CD1c-positive myeloid dendritic cell (primary cell): ENCODE results near the gene USO1.
"Not testable (repeated sequence)": the region's sequence is repeated elsewhere in the genome, so short reads cannot be mapped to it uniquely, and the experiment has no call there.

ENCODE experiments used
- DNase-seq: peaks from one replicate; pipeline ENCODE4 v3.0.0-alpha.2; 2016; ENCODE audit errors: extremely low spot score

USO1 gene, protein sequence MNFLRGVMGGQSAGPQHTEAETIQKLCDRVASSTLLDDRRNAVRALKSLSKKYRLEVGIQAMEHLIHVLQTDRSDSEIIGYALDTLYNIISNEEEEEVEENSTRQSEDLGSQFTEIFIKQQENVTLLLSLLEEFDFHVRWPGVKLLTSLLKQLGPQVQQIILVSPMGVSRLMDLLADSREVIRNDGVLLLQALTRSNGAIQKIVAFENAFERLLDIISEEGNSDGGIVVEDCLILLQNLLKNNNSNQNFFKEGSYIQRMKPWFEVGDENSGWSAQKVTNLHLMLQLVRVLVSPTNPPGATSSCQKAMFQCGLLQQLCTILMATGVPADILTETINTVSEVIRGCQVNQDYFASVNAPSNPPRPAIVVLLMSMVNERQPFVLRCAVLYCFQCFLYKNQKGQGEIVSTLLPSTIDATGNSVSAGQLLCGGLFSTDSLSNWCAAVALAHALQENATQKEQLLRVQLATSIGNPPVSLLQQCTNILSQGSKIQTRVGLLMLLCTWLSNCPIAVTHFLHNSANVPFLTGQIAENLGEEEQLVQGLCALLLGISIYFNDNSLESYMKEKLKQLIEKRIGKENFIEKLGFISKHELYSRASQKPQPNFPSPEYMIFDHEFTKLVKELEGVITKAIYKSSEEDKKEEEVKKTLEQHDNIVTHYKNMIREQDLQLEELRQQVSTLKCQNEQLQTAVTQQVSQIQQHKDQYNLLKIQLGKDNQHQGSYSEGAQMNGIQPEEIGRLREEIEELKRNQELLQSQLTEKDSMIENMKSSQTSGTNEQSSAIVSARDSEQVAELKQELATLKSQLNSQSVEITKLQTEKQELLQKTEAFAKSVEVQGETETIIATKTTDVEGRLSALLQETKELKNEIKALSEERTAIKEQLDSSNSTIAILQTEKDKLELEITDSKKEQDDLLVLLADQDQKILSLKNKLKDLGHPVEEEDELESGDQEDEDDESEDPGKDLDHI

DNA sequence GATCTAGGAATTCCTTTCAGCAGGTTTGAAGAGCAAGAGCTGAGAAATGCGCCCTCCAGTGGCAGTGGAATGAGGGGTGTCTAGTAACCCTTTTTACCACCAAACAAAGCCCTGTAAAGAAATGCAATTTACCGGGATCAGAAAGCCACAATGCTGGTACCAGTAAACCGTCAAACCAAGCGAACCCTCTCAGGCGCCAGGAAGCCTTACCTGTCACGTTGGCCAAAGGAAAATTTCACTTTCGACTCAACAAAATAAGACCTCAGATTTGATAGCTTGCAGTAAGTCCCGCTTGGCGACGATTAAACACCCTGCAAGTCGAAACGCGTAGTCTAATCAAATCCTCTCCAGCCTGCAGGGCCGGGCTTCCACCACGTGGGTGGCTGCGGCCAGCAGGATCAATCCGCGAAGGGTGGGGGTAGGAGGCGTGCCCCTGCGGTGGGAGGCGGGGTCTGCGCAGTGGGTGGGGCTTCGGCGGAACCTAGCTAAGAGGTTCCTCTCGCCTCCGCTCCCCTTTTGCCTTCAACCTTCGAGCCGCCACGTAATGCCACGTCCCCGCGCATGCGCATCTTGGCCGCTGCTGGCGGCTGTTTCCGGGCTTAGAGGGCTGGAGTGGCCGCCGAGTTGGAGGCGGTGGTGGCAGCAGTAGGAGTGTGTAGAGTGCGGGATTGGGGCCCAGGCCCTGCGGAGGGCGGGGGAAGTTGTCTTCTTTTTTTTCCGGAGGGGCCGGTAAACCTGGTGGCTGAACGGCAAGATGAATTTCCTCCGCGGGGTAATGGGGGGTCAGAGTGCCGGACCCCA lies at the start of gene USO1:
Gene USO1 (plus strand): TSS at position 512 of the 801 bp plus-strand sequence. CDS start 243 bp downstream, at position 755.
- peak; percentile 100 for DNase-seq

DNA sequence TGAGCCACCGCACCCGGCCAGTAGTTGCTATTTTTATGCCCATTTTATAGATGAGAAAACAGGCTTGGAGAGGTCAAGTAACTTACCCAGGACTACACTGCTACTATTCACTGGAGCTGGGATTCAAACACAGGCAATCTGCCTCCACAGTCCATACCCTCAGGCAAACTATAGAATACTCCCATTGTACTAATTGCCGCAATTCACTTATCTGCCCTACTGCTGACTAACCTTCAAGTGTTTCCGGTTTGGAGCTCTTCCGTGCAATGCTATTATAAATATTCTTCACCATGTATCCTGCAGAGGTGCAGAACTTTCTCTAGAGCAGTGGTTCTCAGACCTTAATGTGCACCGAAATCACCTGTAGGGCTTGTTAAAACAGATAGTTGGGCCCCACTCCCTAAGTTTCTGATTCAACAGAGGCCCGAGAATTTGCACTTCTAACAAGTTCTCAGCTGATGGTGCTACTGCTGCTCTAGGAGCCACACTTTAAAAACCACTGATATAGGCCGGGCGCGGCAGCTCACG lies 49.3 kb upstream of the USO1 start:
- DNase-seq, result no peak

DNA sequence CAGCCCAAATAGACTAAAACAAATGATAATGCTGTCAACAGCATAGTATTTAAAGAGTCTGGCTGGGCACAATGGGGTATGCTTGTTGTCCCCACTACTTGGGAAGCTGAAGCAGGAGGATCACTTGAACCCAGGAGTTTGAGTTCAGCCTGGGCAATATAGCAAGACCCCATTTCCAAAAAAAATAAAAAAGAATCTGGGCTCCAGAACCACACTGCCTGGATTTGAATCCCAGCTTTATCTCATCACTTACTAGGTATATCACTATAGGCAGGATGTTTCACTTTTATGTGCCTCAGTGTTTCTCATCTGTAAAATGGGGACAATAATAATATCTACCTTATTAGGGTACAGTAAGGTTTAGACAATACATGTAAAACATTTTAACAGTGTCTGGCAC lies 45.9 kb upstream of the USO1 start:
- DNase-seq, result no peak

DNA sequence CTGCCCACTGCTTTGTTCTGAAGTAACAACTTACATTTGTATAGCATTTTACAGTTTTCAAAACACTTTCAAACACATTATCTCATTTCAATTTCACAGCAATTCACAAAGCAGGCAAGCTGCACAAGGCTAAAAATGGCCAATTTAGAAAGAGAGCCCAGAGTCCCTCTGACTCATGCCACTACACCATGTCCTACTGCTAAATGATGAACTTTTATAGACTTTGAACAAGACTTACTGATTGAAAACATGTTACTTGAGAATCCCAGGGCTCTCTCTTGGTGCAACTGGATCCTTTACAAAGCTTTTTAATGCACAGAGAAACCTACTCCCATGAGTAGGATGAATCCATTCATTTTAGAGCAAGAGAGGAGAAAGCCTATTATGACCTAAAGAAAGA lies 45.4 kb upstream of the USO1 start:
- DNase-seq, result no peak

DNA sequence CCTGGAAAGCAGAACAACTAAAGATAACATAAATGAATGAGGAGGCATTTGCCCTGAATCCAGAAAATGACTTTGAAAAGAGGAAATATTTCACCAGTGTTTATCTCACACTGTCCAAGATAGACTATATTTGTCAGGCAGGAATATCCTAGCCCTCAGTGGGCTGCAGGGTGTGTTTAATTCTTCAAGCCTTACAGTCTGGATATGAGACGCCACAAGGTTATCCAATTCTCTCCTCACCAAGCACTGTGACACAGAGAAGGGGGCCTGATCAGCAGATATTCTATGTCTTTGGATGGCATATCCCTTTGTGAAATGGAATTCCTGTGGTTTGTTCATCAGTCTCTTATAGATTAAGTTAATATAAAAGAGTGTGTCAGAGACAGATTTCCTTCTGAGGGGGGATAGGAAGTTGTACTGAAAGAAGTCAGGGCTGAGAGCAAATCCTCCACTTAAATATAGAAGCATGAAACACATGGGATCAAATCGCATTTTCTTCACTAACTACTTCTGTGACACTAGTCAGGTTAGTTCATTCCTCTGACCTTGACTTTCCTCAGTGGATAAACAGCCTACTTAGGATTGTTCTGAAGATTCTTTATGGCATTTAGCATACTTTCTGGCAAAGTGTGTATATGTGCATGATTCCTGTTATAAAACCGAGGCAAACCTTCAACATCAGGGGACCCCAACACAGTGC lies 44.4 kb upstream of the USO1 start:
- no peak for DNase-seq

DNA sequence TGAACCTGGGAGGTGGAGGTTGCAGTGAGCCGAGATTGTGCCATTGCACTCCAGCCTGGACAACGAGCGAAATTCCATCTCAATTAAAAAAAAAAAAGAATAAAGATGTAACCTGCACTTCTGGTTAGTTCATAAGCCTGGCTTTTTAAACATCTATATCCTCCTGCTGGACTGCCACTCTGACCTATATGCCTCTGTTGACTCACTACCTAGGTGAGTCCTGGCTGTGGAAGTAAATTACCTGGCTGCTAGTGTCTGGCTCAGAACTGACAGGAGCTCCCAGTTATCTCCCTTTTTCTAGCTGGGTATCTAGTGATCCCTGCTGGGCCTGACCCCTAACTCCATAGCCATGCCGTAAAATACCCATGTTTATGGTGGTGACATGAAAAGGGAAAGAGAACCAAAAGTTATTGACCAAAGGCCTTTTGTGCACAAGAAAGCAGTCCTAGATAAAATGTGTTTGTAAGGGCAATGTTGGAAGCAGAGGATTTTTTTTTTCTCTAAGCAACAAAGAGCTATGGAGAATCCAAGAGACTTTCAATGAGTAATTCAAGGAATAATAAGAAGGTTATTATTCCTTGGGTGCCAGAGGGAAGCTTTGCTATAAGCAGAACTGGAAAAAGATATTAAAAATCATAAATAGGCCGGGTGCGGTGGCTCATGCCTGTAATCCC lies 40.8 kb upstream of the USO1 start:
- no peak for DNase-seq

DNA sequence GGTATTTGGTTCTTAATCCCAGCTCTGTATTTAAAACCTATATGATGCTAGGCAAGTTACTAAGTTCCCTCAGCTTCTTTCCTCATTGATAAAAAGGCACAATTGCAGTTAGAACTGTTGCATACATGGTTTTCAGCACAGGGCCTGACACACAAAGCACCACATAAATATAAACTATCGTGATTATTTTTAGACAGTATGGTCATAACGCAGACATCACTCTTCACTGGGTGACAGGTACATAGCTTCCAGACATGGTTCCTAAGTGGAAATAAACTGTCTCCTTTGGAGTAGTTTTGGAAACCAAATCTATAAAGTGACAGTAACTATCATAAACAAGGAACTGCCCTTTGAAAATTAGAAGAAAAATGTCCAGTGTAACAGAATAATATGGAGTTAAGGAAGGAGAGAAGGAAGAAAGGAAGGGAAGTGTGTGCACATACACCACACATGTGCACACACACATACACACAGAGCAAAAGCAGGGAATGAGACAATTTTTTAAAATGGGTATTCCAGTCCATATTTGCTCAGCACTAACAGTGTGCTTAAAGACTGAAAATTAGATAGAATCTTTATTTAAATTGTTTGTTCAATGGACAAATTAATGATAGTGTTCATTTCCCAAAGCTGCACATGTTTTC lies 38.7 kb upstream of the USO1 start:
- no peak for DNase-seq

DNA sequence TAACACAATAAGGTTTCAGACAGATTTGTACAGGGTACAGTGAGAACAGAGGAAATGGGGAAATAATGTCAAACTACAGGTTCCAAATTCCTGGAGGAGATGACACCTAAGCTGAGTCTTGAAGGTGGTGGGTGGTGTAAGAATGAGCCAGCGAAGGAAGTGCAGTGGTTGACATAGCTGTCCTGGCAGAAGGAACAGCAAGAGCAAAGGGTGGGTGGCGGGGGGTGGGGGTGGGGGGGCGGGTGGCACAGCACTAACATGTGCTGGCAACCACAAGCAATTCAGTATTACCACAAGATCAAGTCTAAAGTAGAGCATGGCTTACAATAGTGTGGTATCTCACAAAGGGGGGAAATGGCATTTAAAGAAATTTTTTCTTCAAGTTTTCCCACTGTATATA lies 38.0 kb upstream of the USO1 start:
- DNase-seq, result peak; percentile 39

DNA sequence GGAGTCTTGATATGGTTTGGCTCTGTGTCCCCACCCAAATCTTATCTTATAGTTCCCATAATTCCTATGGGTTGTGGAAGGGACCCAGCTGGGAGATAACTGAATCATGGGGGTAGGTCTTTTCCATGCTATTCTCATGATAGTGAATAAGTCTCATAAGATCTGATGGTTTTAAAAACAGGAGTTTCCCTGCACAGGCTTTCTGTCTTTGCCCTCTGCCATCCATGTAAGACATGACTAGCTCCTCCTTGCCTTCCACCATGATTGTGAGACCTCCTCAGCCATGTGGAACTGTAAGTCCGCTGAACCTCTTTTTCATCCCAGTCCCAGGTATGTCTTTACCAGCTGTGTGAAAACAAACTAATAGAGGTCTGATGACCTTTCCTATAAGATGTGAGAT lies 37.3 kb upstream of the USO1 start:
- not testable (repeated sequence) for DNase-seq

DNA sequence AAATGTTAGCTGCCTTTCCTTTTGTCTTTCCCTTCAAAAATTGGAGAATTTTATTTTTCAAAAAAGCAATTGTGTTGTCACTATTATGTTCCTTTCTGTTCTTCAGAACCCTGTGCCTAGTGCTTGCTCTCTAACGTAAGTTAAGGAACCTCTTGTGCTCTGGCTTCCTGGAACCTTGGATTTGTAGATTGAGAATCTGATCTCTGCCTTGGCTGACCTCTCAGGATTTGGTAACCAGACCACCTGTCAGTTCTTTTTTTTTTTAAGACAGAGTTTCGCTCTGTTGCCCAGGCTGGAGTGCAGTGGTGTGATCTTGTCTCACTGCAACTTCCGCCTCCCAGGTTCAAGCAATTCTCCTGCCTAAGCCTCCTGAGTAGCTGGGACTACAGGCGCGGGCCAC lies 32.3 kb upstream of the USO1 start:
- DNase-seq, result not testable (repeated sequence)

DNA sequence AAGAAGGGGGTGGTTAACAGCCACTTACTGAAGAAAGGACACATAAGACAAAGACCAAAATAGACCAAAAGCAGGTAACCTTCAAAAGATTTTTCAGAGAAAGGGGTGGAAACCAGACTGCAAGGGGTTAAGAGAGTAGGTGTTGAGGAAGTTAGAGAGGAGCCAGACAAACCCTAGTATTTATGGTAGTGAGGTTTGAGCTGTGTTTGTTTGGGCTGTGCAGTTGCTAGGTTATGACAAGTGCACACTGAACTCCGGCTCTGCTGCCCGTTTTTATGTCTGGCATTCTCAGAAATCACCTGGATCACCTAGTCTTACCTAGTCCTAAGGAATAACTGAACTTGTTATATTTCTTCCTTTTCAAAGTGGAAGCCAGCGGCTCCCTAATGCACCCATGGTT lies 28.3 kb upstream of the USO1 start:
- DNase-seq, result peak; percentile 74

DNA sequence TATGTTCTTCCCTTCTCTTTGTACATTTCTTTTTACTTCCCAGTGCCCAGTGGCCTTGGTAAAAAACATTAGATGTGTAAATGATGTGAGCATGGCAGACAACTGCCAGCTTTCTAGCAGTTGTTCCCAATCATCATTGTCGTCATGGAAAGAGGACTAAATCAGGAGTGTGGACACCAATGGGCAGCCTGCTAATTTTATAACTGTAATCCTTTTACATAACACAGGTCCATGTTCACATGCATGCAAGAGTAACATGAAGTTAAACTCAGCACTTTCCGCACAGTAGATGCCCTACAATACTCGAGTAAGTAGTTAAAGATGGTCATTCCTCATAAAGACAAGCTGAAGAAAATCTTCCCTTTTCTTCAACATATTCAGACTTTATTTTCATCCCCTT lies 27.8 kb upstream of the USO1 start:
- no peak for DNase-seq

DNA sequence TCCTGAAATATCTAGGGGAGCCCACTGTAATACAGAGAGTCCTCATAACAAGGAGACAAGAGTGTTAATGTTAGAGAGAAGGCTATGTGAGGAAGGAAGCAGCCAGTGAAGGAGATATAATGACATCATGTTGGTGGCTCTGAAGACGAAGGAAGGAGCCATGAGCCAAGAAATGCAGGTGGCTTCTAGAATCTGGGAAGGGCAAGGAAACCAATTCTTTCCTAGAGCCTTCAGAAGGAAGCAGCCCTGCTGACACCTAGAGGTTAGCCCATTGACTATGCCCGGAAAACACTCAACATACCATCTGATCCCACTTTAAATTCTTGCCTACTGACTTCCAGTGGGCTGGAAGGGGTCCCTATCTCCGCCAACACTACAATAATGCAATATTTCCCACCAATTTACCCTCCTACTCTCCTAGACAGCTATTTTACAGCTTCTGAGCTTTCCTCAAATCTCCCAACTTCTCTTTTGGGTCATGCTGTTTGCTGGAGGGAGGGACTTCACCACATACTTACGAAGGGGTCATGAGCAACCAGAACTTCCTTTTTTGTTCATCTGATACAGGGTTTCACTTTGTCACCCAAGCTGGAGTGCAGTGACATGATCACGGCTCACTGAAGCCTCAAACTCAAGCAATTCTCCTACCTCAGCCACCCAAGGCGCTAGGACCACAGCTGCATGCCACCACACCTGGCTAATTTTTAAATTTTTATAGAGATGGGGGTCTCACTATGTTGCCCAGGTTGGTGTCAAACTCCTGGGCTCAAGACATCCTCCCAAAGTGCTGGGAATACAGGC lies 26.0 kb upstream of the USO1 start:
- peak; percentile 81 for DNase-seq

DNA sequence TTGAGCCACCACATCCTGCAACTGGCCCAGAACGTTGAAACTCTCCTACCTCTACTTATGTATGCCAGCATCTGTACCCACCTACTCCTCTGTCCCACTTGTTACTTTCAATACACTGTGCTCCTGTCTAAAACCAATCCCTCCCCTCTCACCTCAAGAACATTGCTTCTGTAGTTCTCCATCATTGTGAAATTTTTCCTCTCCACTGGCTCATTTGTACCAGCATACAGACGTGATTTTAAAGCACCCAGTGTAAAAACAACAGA lies 25.5 kb upstream of the USO1 start:
- no peak for DNase-seq

DNA sequence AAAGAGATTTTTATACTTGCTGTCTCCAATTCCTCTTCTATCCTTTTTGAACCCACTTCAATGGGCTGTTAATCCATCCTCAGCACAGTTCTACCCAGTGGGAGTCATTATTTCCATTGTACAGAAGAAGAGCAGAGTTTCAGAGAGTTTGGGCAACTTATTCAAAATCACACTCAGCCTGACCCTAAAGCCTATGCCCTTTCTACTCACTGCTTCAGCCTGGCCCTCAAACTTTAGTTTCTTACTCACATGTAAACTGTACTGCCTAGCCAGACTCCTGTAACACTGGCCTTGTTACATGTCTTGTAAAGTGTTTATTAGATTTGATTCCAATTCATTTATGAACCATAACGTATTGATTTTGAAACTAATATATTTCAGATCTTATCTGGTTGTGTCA lies 25.1 kb upstream of the USO1 start:
- DNase-seq, result no peak

DNA sequence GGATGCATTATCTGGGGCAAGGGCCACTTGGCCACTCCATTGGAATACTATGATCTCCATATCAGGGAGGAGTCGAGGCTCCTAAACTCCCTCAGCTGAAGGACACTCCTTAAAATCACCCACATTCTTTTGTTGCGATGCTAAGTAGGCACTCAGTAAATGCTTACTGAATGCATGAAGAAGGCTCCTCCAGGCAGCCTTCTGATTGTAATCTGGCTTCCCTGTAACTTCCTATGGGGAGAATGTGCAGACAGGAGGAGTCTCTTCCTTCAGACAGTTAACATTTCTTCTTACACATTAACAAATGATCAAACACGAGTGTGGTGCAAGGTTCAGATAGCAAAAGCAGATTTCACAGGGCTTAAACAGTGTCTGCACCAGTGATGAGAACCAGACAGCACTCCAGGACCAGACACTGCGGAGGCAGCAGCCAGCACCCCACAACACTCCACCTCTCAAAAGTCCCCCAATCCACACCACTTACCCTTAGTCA lies 21.4 kb upstream of the USO1 start:
- no peak for DNase-seq

DNA sequence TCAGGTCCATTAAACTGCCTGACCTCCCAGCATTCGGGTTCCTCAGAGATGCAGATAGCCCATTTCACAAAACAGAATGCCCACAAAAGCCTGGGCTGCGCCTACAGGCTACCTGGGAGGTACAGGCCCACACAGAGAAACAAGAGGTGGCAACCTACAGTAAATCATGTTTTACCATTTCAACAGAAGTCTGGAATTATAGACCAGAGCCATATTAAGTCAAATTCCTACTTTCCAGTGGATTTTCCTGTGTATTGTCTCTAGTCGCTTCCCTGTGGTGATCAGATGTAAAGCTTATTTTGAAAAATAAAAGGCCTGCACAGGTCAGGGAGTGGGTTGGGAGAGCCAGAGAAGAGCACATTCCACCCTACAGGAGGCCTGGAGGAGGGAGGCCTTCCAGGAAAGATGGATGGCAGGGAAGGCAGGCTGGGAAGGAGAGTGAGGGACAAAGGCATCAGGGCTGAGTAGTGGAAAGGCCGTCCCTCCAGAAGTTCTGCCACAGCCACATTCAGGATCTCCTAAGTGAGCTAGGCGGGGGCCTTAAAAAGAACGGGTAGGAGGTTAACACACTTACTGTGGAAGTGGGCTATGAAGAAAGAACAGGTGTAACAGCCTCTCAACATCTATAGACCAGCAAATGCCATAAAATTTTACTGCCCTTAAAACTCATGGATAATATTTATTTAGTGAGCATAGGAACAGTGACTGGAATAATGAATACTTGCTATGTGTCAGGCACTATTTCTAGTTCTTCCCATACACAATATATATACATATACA lies 19.0 kb upstream of the USO1 start:
- no peak for DNase-seq

DNA sequence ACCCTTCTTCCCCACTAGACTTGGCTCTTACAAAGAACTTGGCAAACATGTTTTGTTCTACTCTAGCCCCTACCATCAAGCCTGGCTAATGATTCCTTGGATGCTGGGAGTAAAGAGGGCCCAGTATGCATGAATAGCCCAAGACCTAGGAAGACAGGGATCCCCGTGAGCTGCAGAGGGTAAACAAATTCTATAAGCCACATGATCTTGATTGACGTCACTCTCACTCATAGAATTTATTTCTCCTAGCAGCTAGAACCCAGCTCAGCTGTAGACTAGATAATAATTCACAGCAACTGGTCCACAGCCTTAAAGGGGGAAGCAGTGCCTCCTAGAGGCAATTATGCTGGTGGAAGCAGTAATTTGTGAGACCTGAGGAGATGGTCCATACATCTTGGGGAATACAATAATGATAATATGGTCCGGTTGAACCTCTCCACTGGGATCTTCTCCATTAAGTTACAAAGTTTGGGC lies 16.1 kb upstream of the USO1 start:
- DNase-seq, result peak; percentile 52
